SK-N-SH treated with all-trans-retinoic acid at 6 μM for 48 hours (cell line): ENCODE measurements around the gene SCAPER.

Experiments
- CSRNP3 ChIP-seq: fragments of 250-450 bp; sonication (Bioruptor Pico); IDR thresholded peaks from 2 replicates; pipeline ENCODE4 v1.5.1; 2021; ENCODE audit warnings: mild to moderate bottlenecking, moderate library complexity
- PPARA ChIP-seq: fragments of 250-450 bp; sonication (Bioruptor Pico); IDR thresholded peaks from 2 replicates; pipeline ENCODE4 v1.5.0; 2020; ENCODE audit warnings: mild to moderate bottlenecking, borderline replicate concordance
- TOX ChIP-seq: fragments of 250-450 bp; sonication (Bioruptor Pico); IDR thresholded peaks from 2 replicates; pipeline ENCODE4 v1.8.0; 2021; ENCODE audit warnings: mild to moderate bottlenecking, moderate library complexity, borderline replicate concordance
- ZC3H10 ChIP-seq: fragments of 250-450 bp; sonication (Bioruptor Pico); IDR thresholded peaks from 2 replicates; pipeline ENCODE4 v1.5.1; 2021; ENCODE audit warnings: mild to moderate bottlenecking, moderate library complexity
- ZFP3 ChIP-seq: fragments of 250-450 bp; sonication (Bioruptor Pico); IDR thresholded peaks from 2 replicates; pipeline ENCODE4 v1.5.0; 2020; ENCODE audit warnings: mild to moderate bottlenecking, moderate library complexity
- TF ChIP-seq, protein P1 (sequence below): fragments of 250-450 bp; sonication (Bioruptor Pico); IDR thresholded peaks from 2 replicates; pipeline ENCODE4 v1.8.0; 2020; ENCODE audit warnings: mild to moderate bottlenecking, moderate library complexity, borderline replicate concordance

- TF ChIP-seq PPARA (CRISPR knock-in tag) = no peak
- TF ChIP-seq TOX (CRISPR knock-in tag) = no peak
- TF ChIP-seq ZFP3 (CRISPR knock-in tag) = no peak
- TF ChIP-seq, protein P1, sequence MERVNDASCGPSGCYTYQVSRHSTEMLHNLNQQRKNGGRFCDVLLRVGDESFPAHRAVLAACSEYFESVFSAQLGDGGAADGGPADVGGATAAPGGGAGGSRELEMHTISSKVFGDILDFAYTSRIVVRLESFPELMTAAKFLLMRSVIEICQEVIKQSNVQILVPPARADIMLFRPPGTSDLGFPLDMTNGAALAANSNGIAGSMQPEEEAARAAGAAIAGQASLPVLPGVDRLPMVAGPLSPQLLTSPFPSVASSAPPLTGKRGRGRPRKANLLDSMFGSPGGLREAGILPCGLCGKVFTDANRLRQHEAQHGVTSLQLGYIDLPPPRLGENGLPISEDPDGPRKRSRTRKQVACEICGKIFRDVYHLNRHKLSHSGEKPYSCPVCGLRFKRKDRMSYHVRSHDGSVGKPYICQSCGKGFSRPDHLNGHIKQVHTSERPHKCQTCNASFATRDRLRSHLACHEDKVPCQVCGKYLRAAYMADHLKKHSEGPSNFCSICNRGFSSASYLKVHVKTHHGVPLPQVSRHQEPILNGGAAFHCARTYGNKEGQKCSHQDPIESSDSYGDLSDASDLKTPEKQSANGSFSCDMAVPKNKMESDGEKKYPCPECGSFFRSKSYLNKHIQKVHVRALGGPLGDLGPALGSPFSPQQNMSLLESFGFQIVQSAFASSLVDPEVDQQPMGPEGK (CRISPR knock-in tag) = no peak
- no peak for TF ChIP-seq CSRNP3
- no peak for TF ChIP-seq ZC3H10
Observed at GRCh38 chr15:76763554-76763953, 141.6 kb downstream of the SCAPER start.
